HepG2 (cell line): Measurements from ENCODE around the gene RBM25. TPM values are rescaled to one million over a fixed set of nuclear protein-coding genes. Genes with fewer than 3 reads are reported as not detected.
A peak's percentile ranks its signal among the peaks of the same experiment; 100 is the strongest.

Source experiments
- CHD4 ChIP-seq: fragments of 200-600 bp; sonication (generic); IDR thresholded peaks from 2 replicates; pipeline ENCODE4 v1.7.0; 2017; ENCODE audit warnings: mild to moderate bottlenecking, low read length, borderline replicate concordance
- RBM39 ChIP-seq: fragments of 200-400 bp; formaldehyde crosslinking; IDR thresholded peaks from one replicate; pipeline ENCODE4 v1.6.1; 2018; ENCODE audit warnings: antibody characterized with exemption, mild to moderate bottlenecking, low read depth, low read length; ENCODE audit not compliant: poor library complexity, severe bottlenecking
- RERE ChIP-seq: IDR thresholded peaks from 2 replicates; pipeline ENCODE4 v1.6.1; 2016; ENCODE audit warnings: low read depth, missing genetic modification reagents, missing compliant biosample characterization
- SP2 ChIP-seq: sonication (generic); formaldehyde crosslinking; IDR thresholded peaks from 2 replicates; pipeline ENCODE4 v1.5.1; 2020; ENCODE audit warnings: mild to moderate bottlenecking, missing genetic modification reagents
- TFDP2 ChIP-seq: sonication (generic); formaldehyde crosslinking; IDR thresholded peaks from 2 replicates; pipeline ENCODE4 v1.4.0; 2020; ENCODE audit warnings: missing genetic modification reagents
- ZBTB37 ChIP-seq: sonication (generic); formaldehyde crosslinking; IDR thresholded peaks from 2 replicates; pipeline ENCODE4 v1.4.0; 2020; ENCODE audit warnings: mild to moderate bottlenecking, missing genetic modification reagents
- ZNF138 ChIP-seq: sonication (generic); formaldehyde crosslinking; IDR thresholded peaks from 2 replicates; pipeline ENCODE4 v1.5.0; 2020; ENCODE audit warnings: mild to moderate bottlenecking, low read depth, missing genetic modification reagents
- ZNF3 ChIP-seq: IDR thresholded peaks from 2 replicates; pipeline ENCODE4 v1.7.0; 2017; ENCODE audit warnings: inconsistent platforms
- ZNF883 ChIP-seq: sonication (generic); formaldehyde crosslinking; IDR thresholded peaks from 2 replicates; pipeline ENCODE4 v1.5.1; 2020; ENCODE audit warnings: mild to moderate bottlenecking, missing genetic modification reagents; ENCODE audit errors: not compliant biosample characterization
- polyA plus RNA-seq, 8 experiments: library from polyadenylated mRNA; depleted of rRNA in 3 of 8; stranded (reverse) in 7 of 8; unstranded in 1 of 8; fragments of >200 nt; fragmentation: Illumina TruSeq in 4 of 8; extraction: Trizol in 4 of 8; gene quantifications; 2 replicates each; pipeline versions ENCODE4 v1.2.1 to v1.2.3, GENCODE V29; 2011 to 2016; ENCODE audit warnings: low read depth in 4 of 8, missing spikeins in 1 of 8, mixed read lengths in 1 of 8; ENCODE audit not compliant: insufficient read depth in 1 of 8
- total RNA-seq, 5 experiments: library from RNA; depleted of rRNA; stranded (reverse); fragments of >200 nt; fragmentation: Illumina TruSeq; extraction: Trizol; gene quantifications; 2 replicates each; pipeline ENCODE4 v1.2.3, GENCODE V29; 2016; ENCODE audit warnings: low read depth in 1 of 5
- TF ChIP-seq, protein P1 (sequence below): sonication (generic); formaldehyde crosslinking; IDR thresholded peaks from 2 replicates; pipeline ENCODE4 v1.5.0; 2020; ENCODE audit warnings: mild to moderate bottlenecking, missing genetic modification reagents, borderline replicate concordance
- TF ChIP-seq, protein P2 (sequence below): sonication (generic); formaldehyde crosslinking; IDR thresholded peaks from 2 replicates; pipeline ENCODE4 v1.5.1; 2020; ENCODE audit warnings: mild to moderate bottlenecking, moderate library complexity, missing genetic modification reagents
- TF ChIP-seq, protein P3 (sequence below): sonication (generic); formaldehyde crosslinking; IDR thresholded peaks from 2 replicates; pipeline ENCODE4 v1.5.0; 2020; ENCODE audit warnings: mild to moderate bottlenecking, missing genetic modification reagents

The RBM25 gene
- total and polyA plus RNA-seq, 2 of the 13 experiments (the other 11 are each of a cell fraction or from before 2014, with no cell fraction given) = 34.1 to 65.9 TPM

- TF ChIP-seq, protein P1, sequence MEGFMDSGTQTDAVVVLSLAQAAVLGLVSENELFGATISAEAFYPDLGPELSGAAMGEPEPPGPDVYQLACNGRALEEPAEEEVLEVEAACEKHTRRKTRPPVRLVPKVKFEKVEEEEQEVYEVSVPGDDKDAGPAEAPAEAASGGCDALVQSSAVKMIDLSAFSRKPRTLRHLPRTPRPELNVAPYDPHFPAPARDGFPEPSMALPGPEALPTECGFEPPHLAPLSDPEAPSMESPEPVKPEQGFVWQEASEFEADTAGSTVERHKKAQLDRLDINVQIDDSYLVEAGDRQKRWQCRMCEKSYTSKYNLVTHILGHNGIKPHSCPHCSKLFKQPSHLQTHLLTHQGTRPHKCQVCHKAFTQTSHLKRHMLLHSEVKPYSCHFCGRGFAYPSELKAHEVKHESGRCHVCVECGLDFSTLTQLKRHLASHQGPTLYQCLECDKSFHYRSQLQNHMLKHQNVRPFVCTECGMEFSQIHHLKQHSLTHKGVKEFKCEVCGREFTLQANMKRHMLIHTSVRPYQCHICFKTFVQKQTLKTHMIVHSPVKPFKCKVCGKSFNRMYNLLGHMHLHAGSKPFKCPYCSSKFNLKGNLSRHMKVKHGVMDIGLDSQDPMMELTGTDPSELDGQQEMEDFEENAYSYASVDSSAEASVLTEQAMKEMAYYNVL = no peak
- TF ChIP-seq ZBTB37 (CRISPR knock-in tag) = no peak
- TF ChIP-seq, protein P2, sequence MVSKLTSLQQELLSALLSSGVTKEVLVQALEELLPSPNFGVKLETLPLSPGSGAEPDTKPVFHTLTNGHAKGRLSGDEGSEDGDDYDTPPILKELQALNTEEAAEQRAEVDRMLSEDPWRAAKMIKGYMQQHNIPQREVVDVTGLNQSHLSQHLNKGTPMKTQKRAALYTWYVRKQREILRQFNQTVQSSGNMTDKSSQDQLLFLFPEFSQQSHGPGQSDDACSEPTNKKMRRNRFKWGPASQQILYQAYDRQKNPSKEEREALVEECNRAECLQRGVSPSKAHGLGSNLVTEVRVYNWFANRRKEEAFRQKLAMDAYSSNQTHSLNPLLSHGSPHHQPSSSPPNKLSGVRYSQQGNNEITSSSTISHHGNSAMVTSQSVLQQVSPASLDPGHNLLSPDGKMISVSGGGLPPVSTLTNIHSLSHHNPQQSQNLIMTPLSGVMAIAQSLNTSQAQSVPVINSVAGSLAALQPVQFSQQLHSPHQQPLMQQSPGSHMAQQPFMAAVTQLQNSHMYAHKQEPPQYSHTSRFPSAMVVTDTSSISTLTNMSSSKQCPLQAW = peak; percentile 73; the same call in 1 of the 2 replicates
- TF ChIP-seq, protein P3, sequence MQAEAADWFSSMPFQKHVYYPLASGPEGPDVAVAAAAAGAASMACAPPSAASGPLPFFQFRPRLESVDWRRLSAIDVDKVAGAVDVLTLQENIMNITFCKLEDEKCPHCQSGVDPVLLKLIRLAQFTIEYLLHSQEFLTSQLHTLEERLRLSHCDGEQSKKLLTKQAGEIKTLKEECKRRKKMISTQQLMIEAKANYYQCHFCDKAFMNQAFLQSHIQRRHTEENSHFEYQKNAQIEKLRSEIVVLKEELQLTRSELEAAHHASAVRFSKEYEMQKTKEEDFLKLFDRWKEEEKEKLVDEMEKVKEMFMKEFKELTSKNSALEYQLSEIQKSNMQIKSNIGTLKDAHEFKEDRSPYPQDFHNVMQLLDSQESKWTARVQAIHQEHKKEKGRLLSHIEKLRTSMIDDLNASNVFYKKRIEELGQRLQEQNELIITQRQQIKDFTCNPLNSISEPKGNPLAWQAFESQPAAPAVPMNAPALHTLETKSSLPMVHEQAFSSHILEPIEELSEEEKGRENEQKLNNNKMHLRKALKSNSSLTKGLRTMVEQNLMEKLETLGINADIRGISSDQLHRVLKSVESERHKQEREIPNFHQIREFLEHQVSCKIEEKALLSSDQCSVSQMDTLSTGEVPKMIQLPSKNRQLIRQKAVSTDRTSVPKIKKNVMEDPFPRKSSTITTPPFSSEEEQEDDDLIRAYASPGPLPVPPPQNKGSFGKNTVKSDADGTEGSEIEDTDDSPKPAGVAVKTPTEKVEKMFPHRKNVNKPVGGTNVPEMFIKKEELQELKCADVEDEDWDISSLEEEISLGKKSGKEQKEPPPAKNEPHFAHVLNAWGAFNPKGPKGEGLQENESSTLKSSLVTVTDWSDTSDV (CRISPR knock-in tag) = no peak
- TF ChIP-seq TFDP2 (CRISPR knock-in tag) = no peak
- peak; percentile 63 for TF ChIP-seq RBM39
- no peak for TF ChIP-seq ZNF883 (CRISPR knock-in tag)
- no peak for TF ChIP-seq RERE
- no peak for TF ChIP-seq CHD4
- TF ChIP-seq ZNF138 (CRISPR knock-in tag) = 0 out of 2 replicates have a peak, but pooled peaks have one; percentile 17
- peak; percentile 58 for TF ChIP-seq SP2 (CRISPR knock-in tag)
- no peak for TF ChIP-seq ZNF3 (CRISPR knock-in tag)
These were observed 78.3 kb downstream of the RBM25 start, which contains the start of gene PSEN1 (continued) for GRCh38 chr14:73136387-73137225.
